NCI-H526 (cell line): ENCODE results near the gene AOX1.
"Not testable (repeated sequence)": the region's sequence is repeated elsewhere in the genome, so short reads cannot be mapped to it uniquely, and the experiment has no call there.

Experiments used
- DNase-seq, 2 experiments: peaks; one replicate each; lab custom pipeline; 2025; lab: John Stamatoyannopoulos, UW

AOX1 gene

GRCh38 chr2:200665626-200666453, 80.0 kb downstream of the AOX1 start:
- no peak for DNase-seq

DNA sequence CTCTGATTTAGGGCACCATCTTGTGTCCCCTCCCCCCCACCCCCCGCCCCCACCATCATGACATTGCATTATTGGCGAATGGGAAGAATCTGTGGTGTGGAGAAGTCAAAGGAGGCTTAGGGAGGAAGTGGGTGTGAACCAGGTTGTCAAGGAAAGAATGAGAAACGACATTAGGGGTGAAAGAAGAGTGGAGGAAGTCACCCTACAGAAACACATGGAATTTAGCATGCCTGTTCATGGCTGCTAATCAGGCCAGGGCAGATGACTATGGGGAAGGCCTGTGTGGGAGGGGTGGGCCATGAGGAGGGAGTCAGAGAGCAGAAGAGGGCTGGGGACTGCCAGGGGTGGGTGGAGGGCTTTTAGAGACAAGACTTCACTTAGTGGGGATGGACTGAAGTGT, 81.6 kb downstream of the AOX1 start:
- no peak for DNase-seq

- no peak for DNase-seq
Measured at GRCh38 chr2:200668478-200668877, 82.7 kb downstream of the AOX1 start.

GRCh38 chr2:200669308-200669707, 83.5 kb downstream of the AOX1 start:
- no peak for DNase-seq

DNA sequence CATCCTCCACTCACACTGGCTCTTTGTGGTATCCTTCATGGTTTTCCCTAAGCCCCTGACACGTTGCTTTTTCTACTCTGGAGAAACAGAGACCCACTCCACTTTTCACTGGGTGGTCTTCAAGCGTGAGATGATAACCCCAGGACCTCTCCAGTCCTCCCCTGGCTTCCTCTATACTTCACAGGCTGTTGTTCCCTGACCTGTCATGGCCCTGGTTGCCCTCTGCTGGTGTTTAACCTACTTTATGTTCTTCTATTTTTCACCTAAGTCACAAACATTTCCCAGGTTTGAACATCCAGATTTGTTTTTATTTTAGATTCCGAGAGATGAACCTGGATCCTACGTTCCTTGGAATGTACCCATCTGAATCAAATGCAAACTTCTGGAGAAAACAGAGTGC, 84.5 kb downstream of the AOX1 start:
- no peak for DNase-seq

- no peak for DNase-seq
Measured at GRCh38 chr2:200670751-200671150, 84.9 kb downstream of the AOX1 start.

GRCh38 chr2:200673191-200673590, 87.4 kb downstream of the AOX1 start:
- DNase-seq = no peak

- no peak for DNase-seq
Measured at GRCh38 chr2:200674837-200675236, 89.0 kb downstream of the AOX1 start.

DNA sequence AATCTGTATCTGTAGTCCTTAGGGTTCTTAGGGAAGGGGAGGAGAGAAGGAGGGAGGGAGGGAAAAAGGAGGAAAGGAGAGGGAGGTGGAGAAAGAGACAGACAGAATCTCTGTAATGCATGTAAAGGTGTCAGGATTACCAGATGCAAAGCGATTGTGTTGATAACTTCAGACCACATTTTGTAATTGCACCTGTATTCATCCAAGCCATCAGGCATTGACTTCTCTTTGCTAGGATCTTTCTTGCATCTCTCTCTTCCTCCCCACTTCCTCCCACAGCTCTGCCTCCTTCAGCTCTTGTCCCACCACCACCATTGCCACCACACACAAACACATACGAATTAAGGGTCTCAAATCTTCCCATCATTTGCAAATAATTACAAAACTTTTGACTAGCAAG, 91.4 kb downstream of the AOX1 start:
- DNase-seq = no peak

- DNase-seq = no peak
Measured at GRCh38 chr2:200677721-200678532, 92.1 kb downstream of the AOX1 start.

- no peak for DNase-seq
Measured at GRCh38 chr2:200679127-200679526, 93.3 kb downstream of the AOX1 start.

DNA sequence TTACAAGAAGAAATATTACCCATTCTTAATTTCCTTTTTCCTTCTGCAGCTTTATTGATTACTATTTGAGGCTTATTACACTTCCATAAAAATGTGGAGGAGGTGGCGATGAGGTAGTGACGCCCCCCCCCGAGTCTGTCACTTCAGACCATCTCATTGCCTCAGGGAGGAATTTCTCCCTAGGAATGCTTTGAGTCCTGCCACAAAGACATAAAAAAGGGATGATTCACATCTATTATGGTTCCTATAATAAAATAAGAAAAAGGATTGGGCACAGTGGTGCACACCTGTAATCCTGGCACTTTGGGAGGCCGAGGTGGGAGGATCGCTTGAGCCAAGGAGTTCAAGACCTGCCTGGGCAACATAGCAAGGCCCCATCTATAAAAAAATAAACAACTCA, 93.7 kb downstream of the AOX1 start:
- DNase-seq = no peak

- no peak for DNase-seq
Measured at GRCh38 chr2:200681697-200682096, 95.9 kb downstream of the AOX1 start.

- not testable (repeated sequence) for DNase-seq
Measured at GRCh38 chr2:200682407-200682806, 96.6 kb downstream of the AOX1 start.

- DNase-seq = no peak
Measured at GRCh38 chr2:200687922-200688920, 102.4 kb downstream of the AOX1 start.

GRCh38 chr2:200689115-200689514, 103.3 kb downstream of the AOX1 start:
- no peak for DNase-seq

GRCh38 chr2:200693836-200694470, 108.1 kb downstream of the AOX1 start:
- DNase-seq = no peak

- DNase-seq = no peak
Measured at GRCh38 chr2:200695191-200695590, 109.4 kb downstream of the AOX1 start.

GRCh38 chr2:200695601-200696000, 109.8 kb downstream of the AOX1 start:
- no peak for DNase-seq

- DNase-seq = no peak
Measured at GRCh38 chr2:200698217-200698616, 112.4 kb downstream of the AOX1 start.

- no peak for DNase-seq
Measured at GRCh38 chr2:200699310-200699709, 113.5 kb downstream of the AOX1 start.

GRCh38 chr2:200700856-200701255, 115.0 kb downstream of the AOX1 start:
- no peak for DNase-seq
